GM18526 (cell line): ENCODE data around the gene RANBP17.

Source experiments
- POLR2A ChIP-seq: IDR thresholded peaks from 3 replicates; pipeline ENCODE4 v1.6.1; 2011; ENCODE audit not compliant: insufficient read length; ENCODE audit errors: extremely low read depth

RANBP17 gene

GRCh38 chr5:170861917-170862766 is at the start of gene RANBP17:
Gene RANBP17, plus strand, starts transcription at chr5:170862018.
- no peak for TF ChIP-seq POLR2A

GRCh38 chr5:170813231-170813630 is 48.6 kb upstream of the RANBP17 start:
- no peak for TF ChIP-seq POLR2A

GRCh38 chr5:170817195-170817594 is 44.6 kb upstream of the RANBP17 start:
- no peak for TF ChIP-seq POLR2A

GRCh38 chr5:170818232-170818631 is 43.6 kb upstream of the RANBP17 start:
- TF ChIP-seq POLR2A = no peak

- TF ChIP-seq POLR2A = no peak
Observed at GRCh38 chr5:170819824-170820223, 42.0 kb upstream of the RANBP17 start.

- no peak for TF ChIP-seq POLR2A
Observed at GRCh38 chr5:170821257-170821800, 40.5 kb upstream of the RANBP17 start.

- TF ChIP-seq POLR2A = no peak
Observed at GRCh38 chr5:170826117-170826516, 35.7 kb upstream of the RANBP17 start.

GRCh38 chr5:170832241-170832640 is 29.6 kb upstream of the RANBP17 start:
- TF ChIP-seq POLR2A = no peak

GRCh38 chr5:170836226-170836625 is 25.6 kb upstream of the RANBP17 start:
- TF ChIP-seq POLR2A = no peak

GRCh38 chr5:170843870-170844269 is 17.9 kb upstream of the RANBP17 start:
- no peak for TF ChIP-seq POLR2A

- no peak for TF ChIP-seq POLR2A
Observed at GRCh38 chr5:170844651-170845050, 17.2 kb upstream of the RANBP17 start.

GRCh38 chr5:170846416-170846815 is 15.4 kb upstream of the RANBP17 start:
- TF ChIP-seq POLR2A = no peak

- TF ChIP-seq POLR2A = no peak
Observed at GRCh38 chr5:170846846-170847245, 15.0 kb upstream of the RANBP17 start.

GRCh38 chr5:170848033-170848432 is 13.8 kb upstream of the RANBP17 start:
- no peak for TF ChIP-seq POLR2A

GRCh38 chr5:170849374-170849773 is 12.4 kb upstream of the RANBP17 start:
- TF ChIP-seq POLR2A = no peak

- no peak for TF ChIP-seq POLR2A
Observed at GRCh38 chr5:170854566-170854965, 7.3 kb upstream of the RANBP17 start.

GRCh38 chr5:170857066-170857465 is 4.8 kb upstream of the RANBP17 start:
- no peak for TF ChIP-seq POLR2A
